Jurkat, Clone E6-1 (cell line): ENCODE data around the gene ATXN7L3.
"Not testable (repeated sequence)": the region's sequence is repeated elsewhere in the genome, so short reads cannot be mapped to it uniquely, and the experiment has no call there.

Experiments used
- DNase-seq: peaks from one replicate; pipeline ENCODE4 v3.0.0-alpha.2; 2011; ENCODE audit warnings: low read depth, low spot score
- H3K4me3 ChIP-seq: 2 replicates; pipeline ENCODE4 v1.5.1; 2011; ENCODE audit warnings: mild to moderate bottlenecking, low read length, control low read depth, moderate library complexity

The ATXN7L3 gene

DNA sequence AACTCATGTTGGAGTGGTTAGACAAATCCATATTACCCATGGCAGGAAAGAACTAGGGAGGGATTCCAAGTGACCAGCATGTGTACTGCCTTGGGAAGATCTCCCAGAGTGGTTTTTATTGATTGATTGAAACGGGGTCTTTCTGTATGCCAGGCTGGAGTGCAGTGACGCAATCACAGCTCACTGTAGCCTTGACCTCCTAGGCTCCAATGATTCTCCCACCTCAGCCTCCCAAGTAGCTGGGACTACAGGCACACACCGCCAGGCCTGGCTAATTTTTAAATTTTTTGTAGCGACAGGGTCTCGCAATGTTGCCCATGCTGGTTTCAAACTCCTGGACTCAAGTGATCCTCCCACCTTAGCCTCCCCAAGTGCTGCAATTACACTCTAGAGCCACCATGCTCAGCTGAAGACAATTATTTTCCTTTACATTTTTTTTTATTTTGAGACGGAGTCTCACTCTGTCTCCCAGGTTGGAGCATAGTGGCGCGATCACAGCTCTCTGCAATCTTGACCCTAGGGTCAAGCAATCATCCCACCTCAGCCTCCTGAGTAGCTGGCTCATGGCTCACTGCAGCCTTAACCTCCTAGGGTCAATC, 15.4 kb downstream of the ATXN7L3 start:
- H3K4me3 ChIP-seq = no peak overlapping the region
- DNase-seq = no peak

DNA sequence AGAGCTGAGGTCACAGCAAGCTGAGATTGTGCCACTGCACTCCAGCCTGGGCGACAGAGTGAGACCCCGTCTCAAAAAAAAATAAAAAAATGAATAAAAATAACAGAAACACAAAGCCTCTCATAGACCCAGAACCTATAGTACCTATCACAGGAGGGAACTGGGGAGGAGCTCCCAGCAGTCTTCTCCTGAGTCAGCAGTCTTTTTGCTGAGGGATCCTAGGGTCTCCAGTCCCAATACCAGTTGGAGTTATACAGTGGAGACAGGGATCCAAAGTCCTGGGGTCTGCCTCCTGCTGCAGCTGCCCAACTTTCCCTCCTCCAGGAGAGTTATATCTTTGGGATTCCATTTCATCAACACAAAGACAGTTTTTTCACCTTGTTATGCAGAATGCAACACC, 16.7 kb downstream of the ATXN7L3 start:
- no peak for DNase-seq
- H3K4me3 ChIP-seq = no peak overlapping the region

DNA sequence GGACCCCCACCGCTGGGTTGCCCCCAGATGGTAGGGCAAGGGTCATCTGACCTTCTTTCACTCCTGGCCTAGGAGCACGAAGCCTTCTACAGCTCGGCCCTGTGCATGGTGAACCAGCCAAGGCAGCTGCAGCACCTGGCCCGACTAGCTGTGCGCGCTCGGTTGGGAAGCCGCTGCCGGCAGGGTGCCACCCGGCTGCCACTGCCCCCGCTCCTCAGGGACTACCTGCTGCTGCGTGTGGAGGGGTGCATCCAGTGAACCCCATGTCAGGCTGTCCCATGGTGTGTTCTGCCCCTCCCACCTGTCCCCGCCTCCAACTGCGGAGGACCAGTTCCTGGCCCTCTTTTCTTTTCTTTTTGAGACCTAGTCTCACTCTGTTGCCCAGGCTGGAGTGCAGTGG, 21.6 kb downstream of the ATXN7L3 start:
- H3K4me3 ChIP-seq = no peak overlapping the region
- no peak for DNase-seq

DNA sequence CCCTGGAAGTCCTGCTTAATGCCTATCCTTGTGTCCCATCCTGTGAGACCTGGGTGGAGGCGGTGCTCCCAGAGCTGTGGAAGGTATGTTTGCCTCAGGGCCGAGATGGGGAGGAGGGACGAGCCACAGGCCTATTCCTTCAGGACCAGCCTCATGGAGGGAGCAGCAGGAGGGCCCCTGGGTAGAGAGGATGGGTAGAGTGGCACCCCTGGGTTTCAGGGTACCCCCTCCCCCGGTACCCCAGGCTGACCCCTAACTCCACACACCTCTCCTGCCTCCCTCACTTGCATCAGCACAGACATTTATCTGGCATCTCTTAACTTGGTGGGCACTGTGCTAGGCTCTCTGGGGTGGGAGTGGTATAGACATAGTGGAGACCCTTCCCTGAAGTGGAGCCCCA, 22.0 kb downstream of the ATXN7L3 start:
- no peak for DNase-seq
- no peak overlapping the region for H3K4me3 ChIP-seq

DNA sequence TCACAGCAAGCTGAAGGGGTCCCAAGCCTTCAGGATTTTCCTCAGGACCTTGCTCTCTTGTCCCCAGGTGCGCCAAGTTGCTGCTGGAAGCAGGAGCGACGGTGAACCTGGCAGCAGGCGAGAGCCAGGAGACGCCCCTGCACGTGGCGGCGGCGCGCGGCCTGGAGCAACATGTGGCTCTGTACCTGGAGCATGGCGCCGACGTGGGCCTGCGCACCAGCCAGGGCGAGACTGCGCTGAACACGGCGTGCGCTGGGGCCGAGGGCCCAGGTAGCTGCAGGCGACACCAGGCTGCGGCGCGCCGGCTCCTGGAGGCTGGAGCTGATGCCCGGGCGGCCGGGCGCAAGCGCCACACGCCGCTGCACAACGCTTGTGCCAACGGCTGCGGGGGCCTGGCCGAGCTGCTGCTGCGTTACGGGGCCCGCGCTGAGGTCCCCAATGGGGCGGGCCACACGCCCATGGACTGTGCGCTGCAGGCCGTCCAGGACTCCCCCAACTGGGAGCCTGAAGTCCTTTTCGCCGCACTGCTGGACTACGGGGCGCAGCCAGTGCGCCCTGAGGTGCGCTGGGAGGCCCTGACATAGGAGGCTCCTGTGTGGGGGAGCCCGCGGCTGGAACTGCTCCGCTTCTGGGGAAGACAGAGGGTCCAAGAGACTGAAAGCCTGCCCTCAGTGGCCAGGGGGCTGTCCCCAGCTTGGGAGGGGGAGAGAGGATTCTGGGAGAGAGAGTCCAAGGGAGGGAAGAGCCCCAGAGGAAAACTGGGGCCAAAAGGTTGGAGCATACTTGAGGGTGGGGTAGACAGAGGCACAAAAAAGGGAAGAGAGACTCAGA, 22.8 kb downstream of the ATXN7L3 start:
- DNase-seq = no peak
- no peak overlapping the region for H3K4me3 ChIP-seq

DNA sequence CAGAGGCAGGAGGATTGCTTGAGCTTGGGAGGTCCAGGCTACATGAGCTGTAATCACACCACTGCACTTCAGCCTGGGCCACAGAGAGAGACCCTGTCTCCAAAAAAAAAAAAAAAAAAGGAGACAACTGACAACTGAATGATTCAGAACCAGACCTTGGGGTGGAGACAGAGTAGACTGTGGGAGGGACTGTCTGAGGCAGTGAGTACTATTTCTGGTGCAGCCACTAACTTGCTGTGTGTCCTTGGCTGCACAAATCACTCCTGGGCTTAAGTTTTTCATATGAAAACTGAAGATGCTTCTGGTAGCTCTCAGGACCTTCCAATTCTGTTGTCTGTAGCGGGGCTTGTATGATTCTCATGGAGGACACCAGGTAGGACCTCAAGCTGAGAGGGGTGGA, 23.4 kb downstream of the ATXN7L3 start:
- DNase-seq = no peak
- no peak overlapping the region for H3K4me3 ChIP-seq

DNA sequence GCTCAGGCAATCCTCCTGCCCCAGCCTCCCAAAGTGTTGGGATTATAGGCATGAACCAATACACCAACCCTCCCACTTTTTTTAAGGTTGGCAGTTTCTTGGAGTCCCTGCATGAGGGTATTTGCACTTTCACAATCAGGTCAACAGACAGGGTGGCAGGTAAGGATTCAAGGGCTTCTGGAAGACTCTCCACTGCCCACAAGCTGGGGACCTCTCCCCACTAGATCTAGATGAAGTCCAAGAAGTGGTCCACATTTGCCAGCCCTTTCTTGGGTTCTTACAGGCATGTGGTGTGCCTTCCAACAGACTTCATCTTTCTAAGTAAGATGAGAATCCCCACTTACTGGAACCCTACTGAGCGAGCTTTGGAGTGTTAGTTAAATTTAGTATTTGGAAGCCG, 25.3 kb downstream of the ATXN7L3 start:
- no peak for DNase-seq
- no peak overlapping the region for H3K4me3 ChIP-seq

DNA sequence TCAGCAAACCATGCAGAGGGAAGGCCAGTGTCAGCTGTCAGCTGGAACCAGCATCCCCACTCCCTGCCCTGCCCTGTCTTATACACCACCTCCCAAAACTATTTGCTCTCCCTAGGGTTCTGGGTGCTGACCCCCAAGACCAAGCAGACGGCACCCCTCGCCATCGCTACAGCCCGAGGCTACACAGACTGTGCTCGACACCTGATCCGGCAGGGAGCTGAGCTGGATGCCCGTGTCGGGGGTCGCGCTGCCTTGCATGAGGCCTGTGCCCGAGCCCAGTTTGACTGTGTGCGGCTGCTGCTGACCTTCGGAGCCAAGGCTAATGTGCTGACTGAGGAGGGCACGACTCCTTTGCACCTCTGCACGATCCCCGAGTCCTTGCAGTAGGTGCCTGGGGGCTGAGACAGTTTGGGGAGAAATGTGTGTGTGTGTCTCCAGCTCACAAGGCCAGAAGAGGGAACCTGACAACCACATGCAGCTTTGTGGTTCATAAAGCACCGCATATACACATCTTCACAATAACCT, 27.7 kb downstream of the ATXN7L3 start:
- no peak overlapping the region for H3K4me3 ChIP-seq
- no peak for DNase-seq

DNA sequence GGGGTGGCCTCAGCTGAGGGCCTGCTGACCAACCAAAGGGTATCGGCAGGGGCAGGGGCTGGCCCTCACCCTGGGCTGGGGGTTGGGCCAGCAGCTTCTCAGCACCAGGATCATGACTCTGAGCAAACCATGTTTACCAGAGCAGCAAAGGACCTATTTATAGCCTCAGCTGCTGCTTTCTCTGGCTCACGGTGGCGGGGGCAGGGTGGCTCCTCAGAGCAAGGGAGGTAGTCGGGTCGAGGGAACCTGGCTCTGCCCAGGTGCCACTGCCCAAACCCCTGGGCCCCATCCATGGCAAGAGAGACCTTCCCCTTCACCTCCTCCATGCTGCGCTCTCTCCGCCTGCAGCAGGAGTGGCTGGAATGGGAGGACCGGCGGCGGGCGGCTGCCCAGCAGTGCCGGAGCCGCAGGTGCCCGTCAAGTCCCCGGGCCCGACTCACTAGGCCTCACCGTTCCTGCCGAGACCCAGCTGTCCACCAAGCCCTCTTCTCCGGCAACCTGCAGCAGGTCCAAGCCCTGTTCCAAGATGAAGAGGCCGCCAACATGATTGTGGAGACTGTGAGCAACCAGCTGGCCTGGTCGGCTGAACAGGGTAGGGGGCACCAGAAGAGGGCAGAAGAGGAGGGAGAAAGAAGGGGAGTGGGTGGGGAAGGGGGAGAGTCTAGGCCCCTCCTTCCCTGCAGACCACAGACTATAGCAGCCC, 29.0 kb downstream of the ATXN7L3 start, which contains the start of gene ASB16:
Gene ASB16, plus strand, starts transcription at position 206 of the 703 bp plus-strand sequence. Its CDS starts 86 bp downstream, at position 292.
- no peak within 1 kb of the TSS for H3K4me3 ChIP-seq
- DNase-seq = no peak

DNA sequence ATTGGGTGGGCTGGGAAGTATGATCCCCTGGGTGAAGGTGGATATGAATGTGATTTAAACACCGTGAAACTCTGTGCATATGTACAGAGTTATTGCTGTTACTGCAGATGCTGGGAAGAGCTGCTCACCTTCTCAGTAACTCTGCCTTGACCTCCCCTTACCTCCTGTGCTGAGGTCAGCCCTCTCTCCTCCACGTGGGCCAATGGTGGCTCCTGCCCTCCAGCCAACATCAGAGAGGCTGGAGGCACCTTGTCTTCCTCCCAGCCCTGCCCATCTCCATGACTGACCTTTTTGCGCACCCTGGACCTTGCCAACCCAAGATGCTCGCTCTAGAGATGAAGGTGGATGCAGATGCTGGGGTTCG, 29.6 kb downstream of the ATXN7L3 start:
- no peak for DNase-seq
- no peak overlapping the region for H3K4me3 ChIP-seq

DNA sequence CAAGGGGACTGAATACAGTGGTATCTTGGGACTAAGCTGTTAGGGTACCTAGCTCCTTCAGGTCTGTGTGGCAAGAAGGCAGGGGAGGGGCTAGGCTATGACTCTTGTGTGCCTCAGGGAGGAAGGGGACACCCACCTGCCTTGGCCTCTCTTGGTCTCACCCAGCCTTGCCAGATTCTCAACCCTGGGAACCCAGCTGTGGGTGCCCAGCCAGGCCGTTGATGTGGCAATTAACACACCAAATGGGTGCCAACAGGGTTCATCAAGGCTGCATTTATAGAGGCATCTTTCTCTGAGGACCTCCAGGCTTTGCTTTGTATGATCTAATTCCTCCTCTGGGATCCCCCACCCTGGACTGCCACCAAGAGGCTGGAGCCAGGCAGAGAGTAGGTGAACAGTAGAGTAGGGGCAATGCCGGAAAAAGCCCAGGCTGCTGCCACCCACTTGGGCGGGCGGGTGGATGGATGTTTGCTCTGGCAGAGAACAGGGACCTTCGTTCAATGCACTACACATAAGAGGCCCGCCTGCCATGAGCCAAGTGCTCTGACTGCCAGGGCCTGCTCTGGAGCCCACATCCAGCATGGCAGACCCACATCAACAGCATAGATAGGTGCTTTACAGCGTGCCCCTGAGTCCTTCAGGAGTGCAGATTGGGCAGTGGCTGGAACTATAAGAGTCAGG, 32.4 kb downstream of the ATXN7L3 start:
- DNase-seq = no peak
- H3K4me3 ChIP-seq = no peak overlapping the region

DNA sequence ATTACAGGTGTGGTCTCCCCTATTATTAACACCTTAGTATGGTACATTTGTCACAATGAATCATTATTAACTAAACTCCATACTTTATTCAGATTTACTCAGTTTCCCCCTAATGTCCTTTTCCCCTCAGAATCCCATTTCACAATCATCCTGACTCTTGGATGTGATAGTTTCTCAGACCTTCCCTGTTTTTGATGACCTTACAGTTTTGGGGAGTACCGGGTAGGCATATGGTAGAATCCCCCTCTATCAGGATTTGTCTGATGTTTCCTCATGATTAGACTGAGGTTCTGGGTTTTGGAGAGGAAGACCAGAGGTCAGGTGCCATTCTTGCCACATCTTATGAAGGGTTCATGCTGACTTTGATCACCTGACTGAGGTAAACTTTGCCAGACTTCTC, 35.2 kb downstream of the ATXN7L3 start:
- DNase-seq = no peak
- no peak overlapping the region for H3K4me3 ChIP-seq

DNA sequence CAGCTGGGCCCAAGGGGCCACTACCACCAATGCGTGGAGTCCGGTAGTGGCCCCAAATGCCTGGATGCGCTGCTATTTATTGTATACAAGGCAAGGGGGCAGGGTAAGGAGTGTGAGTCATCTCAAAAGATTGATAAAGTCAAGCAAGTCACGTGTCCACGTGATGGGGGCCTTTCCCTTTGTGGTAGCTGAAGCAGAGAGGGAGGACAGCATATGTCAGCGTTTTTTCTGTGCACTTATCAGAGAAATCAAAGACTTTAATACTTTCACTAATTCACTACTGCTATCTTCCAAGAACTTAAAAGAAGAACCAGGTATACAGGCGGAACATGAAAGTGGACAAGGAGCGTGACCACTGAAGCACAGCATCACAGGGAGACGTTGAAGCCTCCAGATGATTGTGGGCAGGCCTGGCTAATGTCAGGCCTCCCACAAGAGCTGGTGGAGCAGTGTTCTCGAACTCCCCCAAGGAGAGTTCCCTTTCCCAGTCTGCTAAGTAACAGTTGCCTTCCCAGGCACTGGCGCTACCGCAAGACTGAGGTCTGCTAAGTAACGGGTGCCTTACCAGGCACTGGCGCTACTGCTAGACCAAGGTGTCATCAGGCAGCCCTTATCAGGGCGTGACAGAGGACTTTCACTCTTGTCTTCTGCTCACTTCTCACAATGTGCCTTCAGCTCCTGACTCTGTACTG, 40.0 kb downstream of the ATXN7L3 start:
- no peak for DNase-seq

DNA sequence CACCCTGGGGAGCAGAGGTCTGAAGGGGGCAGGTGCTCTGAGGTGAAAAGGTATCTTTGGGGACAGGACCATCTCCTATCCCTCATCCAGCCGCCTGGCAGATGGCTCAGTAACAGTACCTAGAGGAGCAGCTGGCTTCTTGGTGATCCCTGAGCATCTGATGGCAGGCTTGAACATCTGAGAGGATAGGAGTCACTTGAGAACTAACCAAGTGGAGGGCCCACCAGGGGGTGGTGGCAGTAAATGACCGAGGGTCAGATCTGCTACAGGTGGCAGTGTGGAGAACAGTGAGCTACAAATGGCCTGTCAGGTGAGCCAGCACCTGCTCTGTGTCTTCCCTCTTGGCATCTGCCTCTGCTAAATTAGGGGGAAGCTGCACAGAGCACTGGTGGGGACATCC, 44.2 kb downstream of the ATXN7L3 start:
- DNase-seq = no peak
- no peak overlapping the region for H3K4me3 ChIP-seq

More for the DNA sequence above, 40.0 kb downstream of the ATXN7L3 start:
- no peak overlapping the region for H3K4me3 ChIP-seq

DNA sequence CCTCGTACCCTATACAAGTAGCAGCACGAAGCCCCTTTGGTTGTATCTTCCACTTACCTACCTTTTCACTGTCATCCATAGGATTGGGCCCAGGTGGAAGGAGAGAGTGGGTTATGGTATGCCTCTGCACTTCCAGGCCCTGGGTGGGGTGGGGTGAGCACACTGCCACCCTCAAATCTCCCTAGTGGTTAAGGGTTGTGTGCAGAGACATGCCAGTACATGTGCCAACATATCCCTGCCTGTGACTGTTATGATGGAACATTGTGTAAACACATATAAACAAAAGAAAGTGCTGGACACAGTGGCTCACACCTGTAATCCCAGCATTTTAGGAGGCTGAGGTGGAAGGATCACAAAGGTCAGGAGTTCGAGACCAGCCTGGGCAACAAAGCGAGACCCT, 46.8 kb downstream of the ATXN7L3 start:
- no peak for DNase-seq
- no peak overlapping the region for H3K4me3 ChIP-seq

DNA sequence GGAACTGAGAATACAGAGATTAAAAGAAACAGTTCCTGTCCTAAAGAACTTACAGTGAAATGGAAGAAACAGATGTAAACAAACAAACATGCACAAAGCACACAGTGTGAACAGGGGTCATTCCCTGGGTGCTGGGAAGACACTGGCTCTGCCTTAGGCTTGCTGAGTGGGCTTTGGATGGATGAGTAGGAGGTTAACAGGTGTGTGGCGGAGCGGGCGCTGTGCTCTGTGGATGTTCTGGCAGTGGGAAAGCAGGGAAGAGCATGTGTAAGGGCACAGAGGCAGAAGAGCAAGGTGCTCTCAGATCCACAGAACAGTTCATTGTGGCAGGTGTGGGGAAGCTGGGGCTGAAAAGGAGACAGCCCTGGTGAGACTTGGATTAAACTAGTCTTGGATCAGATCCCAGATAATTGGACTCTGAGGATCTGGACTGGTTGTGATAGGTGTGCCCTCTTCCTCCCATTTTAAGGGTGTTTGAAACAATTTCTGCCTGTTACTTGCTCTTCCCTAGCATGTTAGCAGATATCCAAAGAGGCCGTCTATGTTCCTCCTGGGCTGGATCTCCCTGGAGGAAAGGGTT, 49.8 kb downstream of the ATXN7L3 start:
- DNase-seq = no peak
- no peak overlapping the region for H3K4me3 ChIP-seq

DNA sequence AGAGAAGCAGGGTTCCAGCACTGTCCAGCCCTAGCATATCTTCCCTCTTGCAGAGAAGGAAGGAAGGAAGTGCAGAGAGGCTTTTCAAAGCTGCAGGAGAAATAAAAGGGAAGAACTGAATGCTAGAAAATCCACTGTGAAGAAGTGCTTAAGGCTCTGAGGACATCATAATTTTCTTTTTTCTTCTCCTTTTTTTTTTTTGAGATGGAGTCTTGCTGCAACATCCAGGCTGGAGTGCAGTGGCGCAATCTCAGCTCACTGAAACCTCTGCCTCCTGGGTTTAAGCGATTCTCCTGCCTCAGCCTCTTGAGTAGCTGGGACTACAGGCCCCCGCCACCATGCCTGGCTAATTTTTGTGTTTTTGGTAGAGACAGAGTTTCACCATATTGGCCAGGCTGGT, 50.6 kb downstream of the ATXN7L3 start:
- H3K4me3 ChIP-seq, DNase-seq: not testable (repeated sequence)

DNA sequence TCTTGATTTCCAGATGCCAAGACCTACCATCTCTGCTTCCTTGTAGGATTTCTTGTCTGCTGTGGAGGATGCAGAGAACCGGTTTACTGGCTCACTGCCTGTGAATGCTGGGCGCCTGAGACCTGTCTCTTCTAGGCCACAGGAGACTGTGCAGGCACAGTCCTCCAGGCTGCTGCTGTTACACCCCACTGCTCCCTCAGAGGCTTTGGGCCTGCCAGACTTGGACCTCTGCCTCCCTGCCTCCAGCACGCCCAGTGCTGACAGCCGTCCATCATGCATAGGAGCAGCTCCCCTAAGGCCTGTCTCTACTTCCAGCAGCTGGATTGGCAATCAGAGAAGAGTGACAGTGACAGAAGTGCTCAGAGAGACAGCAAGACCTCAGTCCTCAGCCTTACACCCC, 51.9 kb downstream of the ATXN7L3 start:
- H3K4me3 ChIP-seq = no peak overlapping the region
- no peak for DNase-seq
